GM21515 (cell line): ENCODE results near the gene PRLR.
"Not testable (repeated sequence)": the region's sequence is repeated elsewhere in the genome, so short reads cannot be mapped to it uniquely, and the experiment has no call there.

Experiments
- ATAC-seq: cut with Tn5 transposase; IDR thresholded peaks from one replicate; pipeline ENCODE4 v1.9.1; 2021; ENCODE audit not compliant: unreplicated experiment

The PRLR gene

GRCh38 chr5:35045280-35045679 is 185.0 kb downstream of the PRLR start:
- ATAC-seq = no peak

GRCh38 chr5:35044649-35045048 is 185.6 kb downstream of the PRLR start:
- ATAC-seq = no peak

- no peak for ATAC-seq
These were observed 187.5 kb downstream of the PRLR start for GRCh38 chr5:35042781-35043180.

GRCh38 chr5:35041261-35041660 is 189.0 kb downstream of the PRLR start:
- no peak for ATAC-seq

GRCh38 chr5:35038891-35039290 is 191.4 kb downstream of the PRLR start:
- no peak for ATAC-seq

- ATAC-seq = no peak
These were observed 193.8 kb downstream of the PRLR start for GRCh38 chr5:35036536-35036935.

GRCh38 chr5:35035929-35036328 is 194.4 kb downstream of the PRLR start:
- not testable (repeated sequence) for ATAC-seq

- ATAC-seq = no peak
These were observed 195.0 kb downstream of the PRLR start for GRCh38 chr5:35035271-35035670.

- ATAC-seq = no peak
These were observed 197.9 kb downstream of the PRLR start for GRCh38 chr5:35032356-35032755.

GRCh38 chr5:35031276-35031675 is 199.0 kb downstream of the PRLR start:
- ATAC-seq = no peak

- no peak for ATAC-seq
These were observed 199.7 kb downstream of the PRLR start for GRCh38 chr5:35030426-35031100.

- ATAC-seq = no peak
These were observed 201.0 kb downstream of the PRLR start for GRCh38 chr5:35029333-35029732.

- no peak for ATAC-seq
These were observed 203.3 kb downstream of the PRLR start for GRCh38 chr5:35026941-35027340.

- ATAC-seq = no peak
These were observed 203.9 kb downstream of the PRLR start for GRCh38 chr5:35026280-35026840.

GRCh38 chr5:35024911-35025510 is 205.3 kb downstream of the PRLR start:
- ATAC-seq = no peak

GRCh38 chr5:35023391-35024178 is 206.7 kb downstream of the PRLR start:
- ATAC-seq = no peak

GRCh38 chr5:35016174-35017051 is 213.9 kb downstream of the PRLR start:
- peak; percentile 73 for ATAC-seq

- no peak for ATAC-seq
These were observed 215.2 kb downstream of the PRLR start for GRCh38 chr5:35015063-35015462.

- no peak for ATAC-seq
These were observed 217.5 kb downstream of the PRLR start for GRCh38 chr5:35012796-35013195.

- ATAC-seq = no peak
These were observed 217.9 kb downstream of the PRLR start for GRCh38 chr5:35012365-35012764.

- no peak for ATAC-seq
These were observed 219.6 kb downstream of the PRLR start for GRCh38 chr5:35010676-35011075.
